Fibroblast of lung (primary cell): ENCODE data around the gene NINJ2. TPM values are rescaled to one million over a fixed set of nuclear protein-coding genes. Genes with fewer than 3 reads are reported as not detected.

Experiments used
- DNase-seq, 2 donors: peaks; one replicate each; pipeline versions ENCODE4 v3.0.0 to v3.0.0-alpha.2; 2010; ENCODE audit warnings: low read depth in 2 of 2
- H2AFZ ChIP-seq: 2 replicates; pipeline ENCODE4 v1.5.1; 2012; ENCODE audit warnings: low read length, control low read depth, inconsistent platforms
- H3K27ac ChIP-seq: 2 replicates; pipeline ENCODE4 v1.5.1; 2011; ENCODE audit warnings: low read length, control low read depth; ENCODE audit not compliant: insufficient read depth
- H3K27me3 ChIP-seq: 2 replicates; pipeline ENCODE4 v1.5.1; 2011; ENCODE audit warnings: mild to moderate bottlenecking, low read length; ENCODE audit not compliant: control insufficient read depth, insufficient read depth
- H3K36me3 ChIP-seq: 2 replicates; pipeline ENCODE4 v1.5.1; 2011; ENCODE audit warnings: low read length; ENCODE audit not compliant: control insufficient read depth, insufficient read depth
- H3K4me1 ChIP-seq: 2 replicates; pipeline ENCODE4 v1.5.1; 2011; ENCODE audit warnings: low read length; ENCODE audit not compliant: control insufficient read depth, insufficient read depth; ENCODE audit errors: extremely low read depth
- H3K4me2 ChIP-seq: 2 replicates; pipeline ENCODE4 v1.5.1; 2011; ENCODE audit warnings: low read length, control low read depth; ENCODE audit not compliant: insufficient read depth; ENCODE audit errors: extremely low read depth
- H3K4me3 ChIP-seq, 4 experiments: fragments of 200-600 bp in 1 of 4; sonication (generic) in 1 of 4; replicated peaks in 1 of 4; 2 replicates each; pipeline ENCODE4 v1.5.1; 2011 to 2016; ENCODE audit warnings: low read length in 4 of 4, low read depth in 3 of 4, mild to moderate bottlenecking in 3 of 4, control low read depth in 2 of 4, inconsistent platforms in 1 of 4, mixed read lengths in 1 of 4; ENCODE audit not compliant: insufficient read depth in 1 of 4; ENCODE audit errors: control extremely low read depth in 1 of 4
- H3K79me2 ChIP-seq: 2 replicates; pipeline ENCODE4 v1.5.1; 2012; ENCODE audit warnings: mild to moderate bottlenecking, low read length, inconsistent platforms; ENCODE audit not compliant: control insufficient read depth, insufficient read depth
- H3K9ac ChIP-seq: 2 replicates; pipeline ENCODE4 v1.5.1; 2011; ENCODE audit warnings: mild to moderate bottlenecking, low read length, control low read depth; ENCODE audit not compliant: insufficient read depth
- H3K9me3 ChIP-seq: 2 replicates; pipeline ENCODE4 v1.5.1; 2012; ENCODE audit warnings: low read depth, low read length; ENCODE audit not compliant: control insufficient read depth, insufficient read depth
- H4K20me1 ChIP-seq: 2 replicates; pipeline ENCODE4 v1.5.1; 2011; ENCODE audit warnings: low read length; ENCODE audit not compliant: control insufficient read depth, insufficient read depth; ENCODE audit errors: extremely low read depth
- EZH2 ChIP-seq: IDR thresholded peaks from 2 replicates; pipeline ENCODE4 v1.5.1; 2012; ENCODE audit warnings: low read length, control low read depth, mild to moderate bottlenecking; ENCODE audit errors: missing control alignments
- polyA plus RNA-seq, 2 donors: library from polyadenylated mRNA; depleted of rRNA in 1 of 2; stranded (reverse) in 1 of 2; unstranded in 1 of 2; fragments of >200 nt; gene quantifications; 2 replicates each; pipeline ENCODE4 v1.2.1, GENCODE V29; 2011 to 2012; ENCODE audit warnings: missing spikeins in 1 of 2
- total RNA-seq: library from RNA; depleted of rRNA; stranded (reverse); fragments of >200 nt; gene quantifications from 2 replicates; pipeline ENCODE4 v1.2.1, GENCODE V29; 2014
- TF ChIP-seq, protein P1 (sequence below), 2 donors: IDR thresholded peaks in 1 of 2; conservative IDR thresholded peaks in 1 of 2; 1 replicate in 1 of 2; 2 replicates in 1 of 2; pipeline ENCODE4 v1.5.1; 2011 to 2012; ENCODE audit warnings: low read length in 2 of 2, control low read depth in 1 of 2, inconsistent platforms in 1 of 2, low read depth in 1 of 2, mild to moderate bottlenecking in 1 of 2

Gene NINJ2
- total and polyA plus RNA-seq, 2 donors (not counting 1 experiment from before 2014, with no cell fraction given): 0.35 to 0.66 TPM

DNA sequence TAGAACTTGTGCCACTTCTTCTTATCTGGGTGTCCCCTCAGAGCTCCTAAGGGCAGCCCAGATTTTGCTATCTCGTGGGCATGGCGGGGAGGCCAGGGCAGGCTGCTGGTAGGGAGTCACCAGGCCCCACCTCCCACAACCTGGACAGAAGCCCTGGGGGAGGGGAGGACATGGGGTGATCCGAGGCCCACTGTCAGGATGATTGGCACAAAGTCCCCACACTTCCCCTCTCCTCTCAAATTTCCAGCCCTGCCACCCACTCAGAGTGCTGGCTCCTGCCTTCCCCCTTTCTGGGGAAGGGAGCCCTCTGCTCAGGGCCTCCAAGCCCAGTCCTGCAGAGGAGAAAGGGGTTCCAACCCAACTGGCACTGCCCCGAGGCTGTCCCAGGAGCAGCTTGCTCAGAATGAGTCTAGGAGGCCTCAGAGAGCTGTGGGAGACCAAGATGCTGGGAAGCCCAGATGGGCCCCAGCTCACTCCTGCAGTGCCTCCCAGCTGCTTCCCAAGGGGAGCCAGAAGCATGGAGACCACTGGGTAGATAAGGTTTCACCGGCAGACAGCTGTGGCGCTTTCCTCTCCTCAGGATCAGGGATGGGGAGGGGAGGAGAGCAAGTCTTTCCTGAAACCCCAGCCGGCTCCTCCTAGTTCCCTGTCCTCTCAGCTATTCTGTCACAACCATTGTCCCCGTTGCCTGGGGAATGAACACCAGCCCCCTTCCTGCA lies 120.7 kb downstream of the NINJ2 start:
- Histone ChIP-seq H3K9ac (no peak overlapping the region), H3K36me3 (no peaks in the 10 kb centered on the region), H2AFZ (no peak overlapping the region), H4K20me1 (no peaks in the 10 kb centered on the region), H3K27ac (no peak overlapping the region), H3K4me2 (no peak overlapping the region), H3K79me2 (no peaks in the 10 kb centered on the region), H3K4me3 (no peak overlapping the region), H3K27me3 (peaks cover 2% of the 10 kb centered on the region), H3K9me3 (no peaks in the 10 kb centered on the region), H3K4me1 (no peaks in the 10 kb centered on the region)
- DNase-seq: no peak
- no peak for TF ChIP-seq EZH2
- TF ChIP-seq, protein P1, sequence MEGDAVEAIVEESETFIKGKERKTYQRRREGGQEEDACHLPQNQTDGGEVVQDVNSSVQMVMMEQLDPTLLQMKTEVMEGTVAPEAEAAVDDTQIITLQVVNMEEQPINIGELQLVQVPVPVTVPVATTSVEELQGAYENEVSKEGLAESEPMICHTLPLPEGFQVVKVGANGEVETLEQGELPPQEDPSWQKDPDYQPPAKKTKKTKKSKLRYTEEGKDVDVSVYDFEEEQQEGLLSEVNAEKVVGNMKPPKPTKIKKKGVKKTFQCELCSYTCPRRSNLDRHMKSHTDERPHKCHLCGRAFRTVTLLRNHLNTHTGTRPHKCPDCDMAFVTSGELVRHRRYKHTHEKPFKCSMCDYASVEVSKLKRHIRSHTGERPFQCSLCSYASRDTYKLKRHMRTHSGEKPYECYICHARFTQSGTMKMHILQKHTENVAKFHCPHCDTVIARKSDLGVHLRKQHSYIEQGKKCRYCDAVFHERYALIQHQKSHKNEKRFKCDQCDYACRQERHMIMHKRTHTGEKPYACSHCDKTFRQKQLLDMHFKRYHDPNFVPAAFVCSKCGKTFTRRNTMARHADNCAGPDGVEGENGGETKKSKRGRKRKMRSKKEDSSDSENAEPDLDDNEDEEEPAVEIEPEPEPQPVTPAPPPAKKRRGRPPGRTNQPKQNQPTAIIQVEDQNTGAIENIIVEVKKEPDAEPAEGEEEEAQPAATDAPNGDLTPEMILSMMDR (conservative IDR thresholded peaks at IDR 0.05 in 1 of 2, IDR thresholded peaks at IDR 0.05 in 1 of 2; ENCODE audit: low read depth in 1 of 2, low read length in 2 of 2): no peak

DNA sequence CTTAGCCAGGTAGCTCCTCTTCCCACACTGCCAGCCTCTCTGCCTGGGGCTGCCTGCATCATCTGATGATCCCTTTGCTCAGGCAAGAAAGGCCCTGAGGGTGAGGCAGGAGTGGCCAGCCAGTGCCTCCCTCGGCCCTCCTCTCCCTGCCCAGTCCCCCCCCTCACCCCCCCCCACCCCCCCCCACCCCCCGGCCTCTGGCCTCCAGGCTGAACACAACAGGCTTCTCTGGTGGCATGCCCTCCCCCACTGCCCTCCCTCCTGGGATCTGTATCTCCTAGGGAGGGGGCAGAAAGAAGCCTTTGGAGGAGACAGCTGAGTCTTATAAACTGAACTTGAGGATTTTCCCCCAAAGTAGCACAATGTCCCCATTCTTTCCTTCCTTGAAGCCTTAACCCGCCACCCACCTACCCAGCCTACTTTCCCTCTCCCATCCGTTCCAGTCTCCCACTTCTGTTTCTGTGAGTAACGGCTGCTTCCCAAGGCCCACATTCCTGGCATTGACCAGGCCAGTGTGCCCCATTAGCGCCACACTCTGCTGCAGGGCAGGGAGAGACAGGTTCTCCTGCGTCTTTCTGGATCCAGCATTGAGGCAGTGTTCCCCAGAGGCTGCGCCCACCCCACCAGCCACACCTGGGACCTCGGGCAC lies 121.4 kb downstream of the NINJ2 start:
- peak in 1 of 2 donors; percentile 15 for DNase-seq
- Histone ChIP-seq H3K9me3 (no peaks in the 10 kb centered on the region), H3K27ac (no peak overlapping the region), H3K4me1 (no peaks in the 10 kb centered on the region), H3K4me3 (no peak overlapping the region), H3K4me2 (no peak overlapping the region), H3K9ac (no peak overlapping the region), H2AFZ (no peak overlapping the region), H3K27me3 (peaks cover 2% of the 10 kb centered on the region), H4K20me1 (no peaks in the 10 kb centered on the region), H3K36me3 (no peaks in the 10 kb centered on the region), H3K79me2 (no peaks in the 10 kb centered on the region)
- TF ChIP-seq, protein P1 (conservative IDR thresholded peaks at IDR 0.05 in 1 of 2, IDR thresholded peaks at IDR 0.05 in 1 of 2; ENCODE audit: low read depth in 1 of 2, low read length in 2 of 2): no peak
- TF ChIP-seq EZH2: no peak

DNA sequence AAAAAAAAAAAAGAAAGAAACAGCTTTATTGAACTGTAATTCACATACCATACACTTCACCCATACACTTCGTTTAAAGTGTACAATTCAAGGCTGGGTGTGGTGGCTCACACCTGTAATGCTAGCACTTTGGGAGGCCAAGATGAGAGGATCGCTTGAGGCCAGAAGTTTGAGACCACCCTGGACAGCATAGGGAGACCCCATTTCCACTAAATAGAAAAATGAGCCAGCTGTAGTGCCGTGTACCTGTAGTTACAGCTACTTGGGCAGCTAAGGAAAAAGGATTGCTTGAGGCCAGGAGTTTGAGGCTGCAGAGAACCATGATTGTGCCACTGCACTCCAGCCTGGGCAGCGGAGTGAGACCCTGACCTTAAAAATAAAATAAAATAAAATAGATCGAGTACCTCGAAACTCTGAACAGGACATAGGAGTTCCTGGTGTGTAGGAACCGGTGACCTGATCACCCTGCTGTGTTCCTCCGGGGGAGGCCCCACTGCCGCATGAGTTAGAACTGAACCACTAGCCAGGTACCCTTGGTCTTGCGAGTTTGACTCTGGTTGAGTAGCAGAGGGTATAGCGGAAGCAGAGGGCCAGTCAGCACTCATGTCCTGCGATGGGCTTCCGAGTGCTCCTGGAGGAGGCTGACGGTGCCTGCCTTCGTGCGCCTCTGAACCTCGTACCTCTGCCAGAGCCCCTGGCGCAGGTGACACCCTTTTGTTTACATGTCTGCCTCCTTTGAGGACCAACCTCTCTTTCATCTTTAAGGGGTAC lies 123.5 kb downstream of the NINJ2 start:
- no peak overlapping the region for H2AFZ ChIP-seq
- no peaks in the 10 kb centered on the region for H3K79me2 ChIP-seq
- H3K4me3 ChIP-seq: no peak overlapping the region
- H3K27me3 ChIP-seq: peaks cover 2% of the 10 kb centered on the region
- H3K27ac ChIP-seq: no peak overlapping the region
- no peaks in the 10 kb centered on the region for H4K20me1 ChIP-seq
- H3K36me3 ChIP-seq: no peaks in the 10 kb centered on the region
- no peak for DNase-seq
- H3K4me1 ChIP-seq: no peaks in the 10 kb centered on the region
- H3K9me3 ChIP-seq: no peaks in the 10 kb centered on the region
- H3K4me2 ChIP-seq: no peak overlapping the region
- TF ChIP-seq, protein P1 (conservative IDR thresholded peaks at IDR 0.05 in 1 of 2, IDR thresholded peaks at IDR 0.05 in 1 of 2; ENCODE audit: low read depth in 1 of 2, low read length in 2 of 2): no peak
- no peak for TF ChIP-seq EZH2
- no peak overlapping the region for H3K9ac ChIP-seq
